Femur (tissue), 1 donor: Measurements from ENCODE around the gene PLA2R1.

Experiments
- DNase-seq: peaks from one replicate; pipeline ENCODE4 v3.0.0-alpha.2; 2017

PLA2R1 gene

DNA sequence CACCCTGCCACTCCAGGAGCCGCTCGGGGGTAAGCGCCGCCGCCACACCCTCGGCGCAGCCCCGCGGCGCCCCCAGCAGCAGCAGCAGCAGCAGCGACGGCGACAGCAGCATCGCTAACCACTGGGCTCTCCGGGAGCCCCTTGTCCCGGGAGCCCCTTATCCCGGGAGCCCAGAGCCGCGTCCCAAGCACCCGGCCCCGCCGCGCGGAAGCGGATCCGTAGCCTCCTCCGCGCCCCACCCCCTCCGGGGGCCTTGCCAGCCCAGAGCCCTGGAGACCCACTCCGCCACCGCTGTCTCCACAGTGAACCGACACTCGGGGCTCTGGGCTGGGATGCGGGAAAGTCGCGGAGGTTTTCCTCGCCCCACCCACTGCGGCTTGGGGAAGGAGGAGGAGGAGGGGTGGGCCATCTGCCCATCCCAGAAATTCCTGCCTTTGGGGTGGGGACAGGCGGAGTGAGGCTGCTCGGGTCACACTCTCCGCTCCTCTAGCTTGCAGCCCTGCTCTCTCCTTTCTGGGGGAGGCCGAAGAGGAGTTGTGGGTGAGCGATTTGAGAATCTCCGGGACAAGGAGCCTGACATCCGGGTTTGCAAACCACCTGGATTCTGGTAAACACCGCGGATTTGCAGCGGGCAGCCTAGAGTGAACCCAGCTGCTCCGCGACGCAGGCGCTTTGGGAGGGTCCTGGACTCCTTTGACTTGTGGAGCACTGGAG is at the start of gene PLA2R1:
TSS of gene PLA2R1 (minus strand) at position 324 of the 714 bp plus-strand sequence. CDS start at position 112, 212 bp downstream.
- DNase-seq, result peak; percentile 70

- DNase-seq, result no peak
Observed at GRCh38 chr2:160110674-160111239, 48.3 kb upstream of the PLA2R1 start.

DNA sequence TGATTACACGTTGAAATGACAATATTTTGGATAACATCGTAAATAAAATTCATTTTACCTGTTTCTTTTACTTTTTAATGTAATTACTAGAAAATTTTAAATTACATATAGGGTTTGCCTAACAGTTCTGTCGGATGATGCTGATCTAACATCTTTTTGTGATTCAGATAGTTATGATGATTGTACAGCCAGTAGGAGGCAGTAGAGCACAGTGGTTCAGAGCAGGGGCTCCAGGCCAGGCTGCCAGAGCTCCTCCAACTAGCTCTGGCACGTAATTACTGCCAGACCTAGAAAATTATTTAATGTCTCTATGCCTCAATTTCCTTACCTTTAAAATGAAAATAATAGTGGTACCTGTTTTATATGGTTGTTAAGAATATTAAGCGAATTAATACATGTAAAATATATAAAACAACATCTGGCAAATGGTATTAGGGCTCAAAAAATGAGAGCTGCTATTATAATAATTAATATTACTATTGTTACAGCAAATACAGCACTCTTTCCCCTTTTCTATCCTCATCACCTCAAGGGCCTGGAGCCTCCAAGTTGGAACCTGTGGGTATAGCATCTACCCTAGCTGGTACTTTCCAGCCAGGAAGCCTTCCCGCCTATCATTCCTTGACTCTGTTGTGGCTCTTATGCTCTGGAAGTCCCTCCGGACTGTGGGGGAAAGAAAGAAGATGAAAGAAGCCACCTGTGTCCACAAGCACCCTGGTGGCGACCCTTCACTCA is 47.7 kb upstream of the PLA2R1 start:
- DNase-seq, result peak; percentile 70

DNA sequence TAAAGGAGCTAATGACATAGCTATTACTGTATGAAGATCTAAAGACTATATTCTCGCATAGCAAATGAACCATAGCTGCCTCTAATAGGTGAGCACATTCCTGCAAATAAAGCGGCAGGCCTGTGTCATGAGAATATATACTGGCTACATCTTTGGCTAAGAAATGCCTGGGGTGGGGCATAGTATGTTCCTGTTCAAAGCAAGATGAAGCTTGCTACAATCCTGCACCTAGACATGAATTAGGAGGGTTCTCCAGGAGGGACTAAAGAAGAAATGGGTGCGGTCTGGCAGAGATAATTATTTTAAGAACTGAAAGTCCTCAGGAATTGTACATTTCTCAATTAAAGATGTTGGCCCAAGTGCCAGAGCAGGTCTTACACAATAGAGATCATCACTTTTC is 46.8 kb upstream of the PLA2R1 start:
- DNase-seq, result no peak

GRCh38 chr2:160108646-160109045 is 46.2 kb upstream of the PLA2R1 start:
- no peak for DNase-seq

GRCh38 chr2:160105366-160105765 is 43.0 kb upstream of the PLA2R1 start:
- no peak for DNase-seq

- no peak for DNase-seq
Observed at GRCh38 chr2:160104115-160104514, 41.7 kb upstream of the PLA2R1 start.

DNA sequence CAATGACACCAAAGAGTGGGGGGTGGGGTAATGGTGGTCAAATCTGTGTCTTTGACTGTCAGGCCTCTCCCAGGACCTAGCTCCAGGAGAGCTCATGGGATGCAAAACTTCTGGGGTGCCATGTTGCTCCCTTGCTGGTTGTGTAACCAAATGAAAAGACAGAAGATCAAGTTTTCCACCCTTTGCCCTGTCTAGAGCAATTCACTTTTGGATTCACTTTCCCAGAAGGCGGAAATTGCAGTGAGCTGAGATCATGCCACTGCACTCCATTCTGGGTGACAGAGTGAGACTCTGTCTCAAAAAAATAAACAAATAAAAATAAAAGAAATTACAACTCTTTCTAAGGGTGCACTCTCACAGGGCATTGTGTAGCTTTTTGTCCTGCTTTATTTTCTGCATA is 34.9 kb upstream of the PLA2R1 start:
- no peak for DNase-seq

- DNase-seq, result no peak
Observed at GRCh38 chr2:160096409-160096808, 34.0 kb upstream of the PLA2R1 start.

DNA sequence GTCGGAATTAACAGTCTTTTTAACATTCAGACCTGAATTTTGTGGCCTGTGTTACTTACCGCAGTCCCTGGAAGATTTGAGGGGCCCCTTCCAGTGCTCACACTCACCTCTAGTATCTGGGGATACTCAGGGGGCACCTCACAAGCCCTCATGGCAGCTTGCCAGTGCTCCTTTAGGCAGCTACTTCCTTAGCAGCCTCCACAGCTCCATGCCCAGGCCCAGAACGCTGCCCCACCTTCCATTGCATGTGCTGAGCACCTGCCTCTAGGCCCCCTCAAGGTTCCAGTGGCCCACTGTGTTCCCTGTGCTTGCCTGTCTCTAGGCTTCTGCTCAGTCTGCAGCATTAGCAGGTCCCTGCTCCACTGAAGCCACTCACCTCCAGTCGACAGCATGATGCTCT is 30.0 kb upstream of the PLA2R1 start:
- no peak for DNase-seq

DNA sequence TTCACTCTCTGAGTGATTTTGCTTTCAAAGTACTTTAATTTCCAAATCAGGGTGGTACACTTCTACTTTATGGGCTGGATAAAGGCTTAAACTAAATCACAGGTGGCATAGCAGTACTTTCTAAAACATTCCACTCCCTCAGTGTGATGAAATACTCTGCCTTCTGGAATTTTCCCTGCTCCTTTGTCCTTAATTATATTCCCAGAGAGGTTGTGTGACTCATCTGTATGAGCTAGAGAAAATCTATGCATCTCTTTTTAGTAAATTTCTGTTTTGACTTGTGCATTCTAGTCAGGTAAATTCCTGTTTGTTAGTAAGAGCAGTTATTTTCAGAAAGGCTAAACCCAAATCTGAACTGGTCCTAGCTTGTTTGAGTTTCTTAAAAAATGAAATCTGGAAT is 29.0 kb upstream of the PLA2R1 start:
- no peak for DNase-seq

- DNase-seq, result no peak
Observed at GRCh38 chr2:160087854-160088745, 25.7 kb upstream of the PLA2R1 start.

- no peak for DNase-seq
Observed at GRCh38 chr2:160085662-160086061, 23.2 kb upstream of the PLA2R1 start.

DNA sequence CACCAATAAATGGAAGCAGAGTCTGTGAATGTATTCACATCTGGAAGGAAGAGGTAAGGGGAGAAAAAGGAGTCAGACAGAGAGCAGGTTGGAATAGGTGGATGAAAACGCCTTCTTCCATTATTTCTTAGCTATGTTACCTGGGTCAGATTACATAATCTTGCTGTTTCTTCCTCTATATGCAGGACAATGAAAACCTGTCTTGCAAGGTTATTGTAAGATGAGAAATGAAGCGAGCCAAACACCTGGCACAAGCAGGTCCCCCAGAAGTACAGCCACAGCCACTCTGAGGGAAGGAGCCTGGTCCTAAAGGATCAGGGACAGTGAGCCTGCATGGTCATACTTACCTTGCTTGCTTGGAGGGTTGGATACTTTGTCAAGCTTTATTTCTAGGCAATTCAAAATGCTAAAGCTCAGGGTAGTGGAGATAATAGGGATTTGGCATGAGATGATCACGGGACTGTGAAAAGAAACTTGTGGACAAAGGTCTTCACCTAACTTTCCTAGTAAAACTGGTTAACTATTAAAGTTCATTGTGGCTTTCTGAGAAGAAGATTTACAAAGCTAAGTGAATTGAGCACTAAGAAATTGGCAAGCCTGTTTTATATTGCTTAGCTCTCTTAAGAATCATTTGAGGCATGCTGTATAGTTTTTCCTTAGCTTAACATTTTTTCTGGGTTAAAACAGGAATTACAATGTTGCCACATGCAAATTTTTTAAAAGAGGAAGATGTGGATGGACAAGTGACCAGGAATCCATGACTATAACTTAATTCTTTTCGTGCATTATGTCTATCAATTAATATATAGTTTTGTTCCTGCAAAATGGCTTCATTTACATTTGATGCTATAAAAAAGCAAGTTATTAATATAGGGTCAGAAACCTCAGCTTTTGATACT is 15.7 kb upstream of the PLA2R1 start:
- no peak for DNase-seq

GRCh38 chr2:160076914-160077313 is 14.5 kb upstream of the PLA2R1 start:
- no peak for DNase-seq

- DNase-seq, result no peak
Observed at GRCh38 chr2:160076241-160076640, 13.8 kb upstream of the PLA2R1 start.

- DNase-seq, result no peak
Observed at GRCh38 chr2:160075171-160075570, 12.8 kb upstream of the PLA2R1 start.

DNA sequence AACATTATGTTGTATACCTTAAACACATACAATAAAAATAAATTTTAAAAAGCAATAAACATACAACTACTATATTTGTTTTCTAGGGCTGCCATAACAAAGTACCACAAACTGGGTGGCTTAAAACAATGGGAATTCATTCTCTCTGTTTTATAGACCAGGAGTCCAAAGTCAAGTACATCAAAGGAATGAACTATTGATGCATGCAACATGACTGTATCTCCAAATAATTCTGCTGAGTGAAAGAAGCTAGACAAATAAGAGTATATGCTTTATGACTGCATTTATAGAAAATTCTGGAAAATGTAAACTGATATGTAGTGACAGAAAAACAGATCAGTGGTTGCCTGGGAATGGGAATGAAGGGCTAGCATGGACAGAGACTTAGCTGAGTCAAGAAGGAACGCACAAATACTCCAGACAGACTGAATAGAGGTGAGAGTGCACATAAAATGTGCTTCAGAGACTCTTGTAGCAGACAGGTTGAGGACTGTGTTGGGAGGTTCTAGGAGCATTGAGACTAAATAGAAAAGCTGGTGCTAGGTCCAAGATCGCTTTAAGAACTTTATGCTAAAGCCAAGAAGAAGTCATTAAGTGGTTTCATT is 11.0 kb upstream of the PLA2R1 start:
- no peak for DNase-seq

DNA sequence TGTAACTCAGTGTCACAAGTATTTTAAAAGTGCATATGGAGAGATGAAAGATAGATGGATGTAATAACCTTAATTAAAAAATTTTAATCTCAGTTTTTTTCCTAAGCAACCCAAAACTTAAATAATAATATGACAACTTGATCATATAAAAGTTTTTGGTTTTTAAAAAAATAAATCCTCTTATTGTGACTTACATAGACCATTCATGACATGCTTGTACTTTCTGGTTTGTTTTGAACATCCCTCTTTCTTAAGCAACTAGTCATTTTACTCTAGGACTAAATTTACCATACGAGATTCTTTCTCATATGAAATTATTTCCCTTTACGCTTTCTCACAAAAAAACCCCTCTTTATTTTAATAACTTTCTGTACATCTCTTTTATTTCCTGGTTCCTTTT is 6.5 kb upstream of the PLA2R1 start:
- DNase-seq, result no peak

- DNase-seq, result no peak
Observed at GRCh38 chr2:160064916-160065315, 2.5 kb upstream of the PLA2R1 start.

GRCh38 chr2:160063879-160064612 is 1.6 kb upstream of the PLA2R1 start:
- no peak for DNase-seq
